HG03469 (cell line): ENCODE data around the gene OAS2.
"Not testable (repeated sequence)": the region's sequence is repeated elsewhere in the genome, so short reads cannot be mapped to it uniquely, and the experiment has no call there.

Experiments used
- ATAC-seq: cut with Tn5 transposase; IDR thresholded peaks from one replicate; pipeline ENCODE4 v1.9.1; 2021; ENCODE audit warnings: mild to moderate bottlenecking, moderate library complexity, moderate number of reproducible peaks; ENCODE audit not compliant: unreplicated experiment

Gene OAS2

DNA sequence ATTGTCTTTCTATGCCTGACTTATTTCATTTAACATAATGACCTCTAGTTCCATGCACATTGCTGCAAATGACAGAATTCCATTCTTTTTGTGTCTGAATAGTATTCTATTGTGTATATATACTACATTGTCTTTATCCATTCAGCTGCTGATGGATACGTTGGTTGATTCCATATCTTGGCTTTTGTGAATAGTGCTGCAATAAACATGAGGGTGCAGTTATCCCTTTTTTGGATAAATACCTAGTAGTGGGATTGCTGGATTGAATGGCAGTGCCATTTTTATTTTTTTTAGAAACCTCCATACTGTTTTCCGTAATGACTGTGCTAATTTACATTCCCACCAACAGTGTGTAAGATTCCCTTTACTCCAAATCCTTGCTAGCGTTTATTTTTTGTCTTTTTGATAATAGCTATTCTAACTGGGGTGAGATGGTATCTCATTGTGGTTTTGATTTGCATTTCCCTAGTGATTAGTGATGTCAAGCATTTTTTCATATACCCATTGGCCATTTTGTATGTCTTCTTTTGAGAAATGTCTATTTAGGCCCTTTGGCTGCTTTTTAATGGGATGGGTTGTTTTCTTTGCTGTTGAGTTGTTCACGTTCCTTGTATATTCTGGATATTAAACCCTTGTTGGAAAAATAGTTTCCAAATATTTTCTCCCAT lies 2.3 kb downstream of the OAS2 start:
- ATAC-seq = no peak

- ATAC-seq = no peak
Measured at GRCh38 chr12:112985642-112986290, 7.4 kb downstream of the OAS2 start.

DNA sequence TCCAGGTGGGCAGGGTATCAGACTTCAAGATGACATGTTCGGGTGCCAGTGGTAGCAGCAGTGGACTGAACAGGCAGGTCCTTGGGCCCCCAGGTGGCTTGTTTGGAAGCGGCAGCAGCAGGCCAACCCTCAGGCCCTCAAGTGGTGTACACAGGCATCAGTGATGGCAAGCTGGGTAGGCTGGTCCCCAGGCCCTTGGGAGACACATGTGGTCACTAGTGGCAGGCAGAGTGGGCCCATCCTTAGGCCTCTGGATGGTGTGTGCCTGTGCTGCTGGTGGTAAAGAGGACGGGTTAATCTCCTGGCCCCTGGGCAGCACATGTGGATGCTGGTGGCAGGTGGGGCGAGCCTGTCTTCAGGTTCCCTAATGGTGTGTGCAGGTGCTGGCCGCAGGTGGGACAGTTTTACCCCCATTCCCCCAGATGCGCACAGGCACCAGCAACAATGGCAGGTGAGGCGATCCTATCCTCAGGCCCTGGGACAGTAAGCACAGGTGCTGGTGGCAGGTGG lies 8.0 kb downstream of the OAS2 start:
- no peak for ATAC-seq

DNA sequence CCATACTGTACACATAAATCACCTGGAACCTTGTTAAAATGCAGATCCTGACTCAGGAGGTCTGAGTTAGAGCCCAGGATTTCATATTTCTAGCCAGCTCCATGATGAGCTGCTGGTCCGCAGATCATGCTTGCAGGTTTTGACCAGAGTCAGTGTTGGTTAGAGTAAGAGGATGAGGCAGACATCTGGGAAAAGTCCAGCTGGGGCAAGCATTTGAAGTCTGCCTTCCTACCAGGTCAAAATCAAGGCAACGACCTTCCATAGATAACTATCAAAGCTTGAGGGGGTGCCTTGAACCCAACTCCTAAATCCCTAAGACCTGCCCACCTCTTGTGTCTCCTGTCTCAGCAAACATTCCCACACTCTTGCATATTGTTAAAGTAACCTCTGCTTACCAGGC lies 9.2 kb downstream of the OAS2 start:
- ATAC-seq = no peak

DNA sequence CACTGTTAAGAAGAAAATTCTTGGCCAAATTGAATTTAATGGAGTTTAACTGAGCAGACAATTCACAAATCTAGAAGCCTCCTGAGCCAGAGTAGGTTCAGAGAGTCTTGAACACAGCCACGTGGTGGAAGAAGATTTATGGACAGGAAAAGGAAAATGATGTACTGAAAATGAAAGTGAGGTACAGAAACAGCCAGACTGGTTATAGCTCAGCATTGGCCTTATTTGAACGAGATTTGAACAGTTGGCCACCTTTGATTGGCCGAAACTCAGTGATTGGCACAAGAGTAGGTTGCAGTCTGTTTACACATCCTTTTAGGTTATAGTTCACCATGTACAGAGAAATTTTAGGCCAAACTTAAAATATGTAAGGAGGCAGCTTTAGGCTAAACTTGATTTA lies 9.9 kb downstream of the OAS2 start:
- ATAC-seq = no peak

- ATAC-seq = not testable (repeated sequence)
Measured at GRCh38 chr12:112988823-112989385, 10.6 kb downstream of the OAS2 start.

GRCh38 chr12:112989806-112990205 lies 11.5 kb downstream of the OAS2 start:
- no peak for ATAC-seq

DNA sequence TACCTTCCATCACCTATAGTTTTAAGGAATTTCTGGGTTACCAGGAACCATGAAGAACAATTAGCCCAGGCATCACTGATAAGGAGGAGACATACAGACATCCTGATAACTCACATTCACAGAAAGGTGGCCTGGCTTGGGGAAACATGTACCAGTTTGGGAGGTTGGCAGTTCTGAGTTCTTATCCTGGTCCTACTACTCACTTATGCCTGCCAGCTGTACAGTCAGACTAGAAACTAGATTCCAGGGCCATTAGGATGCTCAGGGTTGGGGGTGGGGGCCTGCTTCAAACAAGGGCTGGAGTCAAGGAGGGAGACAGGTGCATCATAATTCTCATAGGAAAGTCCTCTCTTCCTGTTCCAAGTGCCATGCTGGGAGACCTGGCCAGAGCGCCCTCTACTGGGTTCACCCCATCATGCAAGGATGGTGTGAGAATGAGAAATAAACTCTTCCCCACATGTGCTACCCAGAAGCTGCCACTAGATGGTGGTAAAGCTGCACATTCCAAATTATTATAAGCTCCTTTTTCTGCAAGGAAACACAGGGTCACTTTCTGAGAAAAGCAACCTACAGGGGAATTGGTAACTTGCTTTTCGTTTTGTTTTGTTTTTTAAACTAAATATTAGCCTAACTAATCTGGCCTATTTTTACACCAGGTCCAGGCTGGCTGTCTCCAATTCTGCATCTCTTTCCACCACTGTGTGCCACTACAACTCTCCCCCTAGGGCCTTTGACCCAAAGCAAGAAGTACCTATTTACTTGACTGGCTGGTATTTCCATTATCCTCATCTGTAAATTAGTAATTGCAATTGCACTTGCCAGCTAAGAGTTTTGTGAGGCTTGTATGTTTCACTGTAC lies 14.5 kb downstream of the OAS2 start:
- ATAC-seq = no peak

DNA sequence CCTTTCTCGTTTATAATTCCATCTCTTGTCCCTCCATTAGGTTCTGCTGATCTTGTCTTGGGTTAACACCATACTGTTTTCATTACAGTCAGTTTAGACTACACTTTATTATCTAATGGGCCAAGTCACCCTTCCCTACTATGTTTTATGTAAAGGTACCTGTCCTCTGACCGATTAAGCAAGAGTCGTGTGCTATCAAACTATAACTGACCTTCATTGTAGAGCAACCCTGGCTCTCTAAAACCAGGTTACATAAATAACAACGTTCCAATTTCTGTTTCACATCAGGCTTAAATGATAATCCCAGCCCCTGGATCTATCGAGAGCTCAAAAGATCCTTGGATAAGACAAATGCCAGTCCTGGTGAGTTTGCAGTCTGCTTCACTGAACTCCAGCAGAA lies 16.7 kb downstream of the OAS2 start:
- no peak for ATAC-seq

DNA sequence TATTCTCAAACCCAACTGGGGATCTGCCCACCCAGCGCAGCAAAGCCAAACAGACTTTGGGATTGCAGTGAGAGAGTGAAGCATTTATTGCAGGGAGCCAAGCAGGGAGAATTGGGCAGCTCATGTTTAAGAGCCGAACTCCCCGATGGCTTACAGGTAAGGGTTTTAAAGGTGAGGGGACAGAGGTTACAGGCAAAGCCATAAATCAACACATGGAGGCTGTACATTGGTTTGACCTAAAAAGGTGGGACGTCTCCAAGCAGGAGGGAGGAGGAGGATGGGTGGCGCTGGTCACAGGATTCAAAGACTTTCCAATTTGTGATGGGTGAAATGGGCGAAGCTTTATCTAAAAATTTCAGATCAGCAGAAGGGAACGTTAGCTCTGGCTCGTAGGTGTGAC lies 18.2 kb downstream of the OAS2 start:
- no peak for ATAC-seq

- no peak for ATAC-seq
Measured at GRCh38 chr12:112997506-112997905, 19.2 kb downstream of the OAS2 start.

GRCh38 chr12:112998987-112999767 lies 20.9 kb downstream of the OAS2 start:
- no peak for ATAC-seq

DNA sequence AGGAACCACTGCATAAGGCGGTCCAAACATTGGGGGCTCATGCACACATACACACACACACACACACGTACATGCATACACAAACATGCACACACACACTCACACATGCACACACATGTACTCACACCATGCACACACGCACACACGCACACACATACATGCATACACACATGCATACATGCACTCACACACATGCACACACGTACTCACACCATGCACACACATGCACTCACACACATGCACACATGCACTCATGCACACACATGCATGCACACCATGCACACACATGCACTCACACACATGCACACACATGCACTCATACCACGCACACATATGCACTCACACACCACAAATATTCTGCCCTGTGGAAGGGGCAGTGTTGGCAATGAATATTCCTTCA lies 22.1 kb downstream of the OAS2 start:
- ATAC-seq = no peak

DNA sequence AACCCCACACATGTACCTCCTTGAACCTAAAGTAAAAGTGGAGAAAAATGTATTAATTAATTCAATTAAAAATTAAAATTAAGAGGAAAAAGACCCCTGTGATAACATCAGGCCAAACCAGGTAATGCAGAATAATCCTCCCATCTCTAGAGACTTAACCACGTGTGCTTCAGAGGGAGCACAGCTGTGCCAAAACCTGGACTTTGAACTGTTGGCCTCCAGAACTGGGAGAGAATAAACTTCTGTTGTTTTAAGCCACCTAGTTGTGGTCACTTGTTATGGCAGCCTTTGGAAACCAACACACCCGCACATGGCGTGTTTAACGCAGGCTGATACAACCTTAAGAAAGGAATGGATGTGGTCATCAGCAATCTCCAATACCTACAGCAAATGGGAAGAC lies 23.8 kb downstream of the OAS2 start:
- ATAC-seq = no peak

- ATAC-seq = no peak
Measured at GRCh38 chr12:113002676-113003075, 24.4 kb downstream of the OAS2 start.

DNA sequence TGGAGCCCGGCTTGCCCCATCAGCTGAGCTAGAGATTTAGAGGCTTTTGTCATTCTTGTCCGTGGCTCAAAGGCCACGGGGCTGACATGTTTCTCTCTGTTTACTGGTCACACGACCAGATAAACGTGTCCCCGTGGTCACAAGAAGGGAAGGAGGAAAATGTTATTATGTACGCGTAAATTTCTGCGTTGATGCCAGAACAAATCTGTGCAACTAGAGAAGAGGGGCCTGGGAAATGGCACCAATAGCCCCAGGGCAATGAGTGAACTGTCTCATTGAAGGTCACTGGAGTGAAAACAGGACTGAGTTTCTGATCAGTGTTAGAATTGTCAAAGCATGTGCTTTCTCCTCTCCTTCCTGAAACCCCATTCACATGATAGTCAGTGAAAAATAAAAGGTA lies 25.3 kb downstream of the OAS2 start:
- ATAC-seq = no peak

- no peak for ATAC-seq
Measured at GRCh38 chr12:113005762-113006161, 27.4 kb downstream of the OAS2 start.

DNA sequence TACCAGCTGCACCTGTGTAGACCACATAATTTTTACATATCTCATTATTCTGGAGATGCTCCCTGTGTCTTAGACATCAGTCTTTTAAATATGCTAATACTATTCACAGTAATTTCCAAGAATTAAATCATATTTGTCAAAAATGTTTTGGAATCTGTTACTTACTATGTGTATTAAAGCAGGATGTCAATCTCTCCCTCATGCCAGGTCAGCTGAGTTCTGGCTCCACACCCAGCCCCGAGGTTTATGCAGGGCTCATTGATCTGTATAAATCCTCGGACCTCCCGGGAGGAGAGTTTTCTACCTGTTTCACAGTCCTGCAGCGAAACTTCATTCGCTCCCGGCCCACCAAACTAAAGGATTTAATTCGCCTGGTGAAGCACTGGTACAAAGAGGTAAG lies 27.9 kb downstream of the OAS2 start:
- ATAC-seq = no peak

GRCh38 chr12:113006641-113007040 lies 28.3 kb downstream of the OAS2 start:
- no peak for ATAC-seq

DNA sequence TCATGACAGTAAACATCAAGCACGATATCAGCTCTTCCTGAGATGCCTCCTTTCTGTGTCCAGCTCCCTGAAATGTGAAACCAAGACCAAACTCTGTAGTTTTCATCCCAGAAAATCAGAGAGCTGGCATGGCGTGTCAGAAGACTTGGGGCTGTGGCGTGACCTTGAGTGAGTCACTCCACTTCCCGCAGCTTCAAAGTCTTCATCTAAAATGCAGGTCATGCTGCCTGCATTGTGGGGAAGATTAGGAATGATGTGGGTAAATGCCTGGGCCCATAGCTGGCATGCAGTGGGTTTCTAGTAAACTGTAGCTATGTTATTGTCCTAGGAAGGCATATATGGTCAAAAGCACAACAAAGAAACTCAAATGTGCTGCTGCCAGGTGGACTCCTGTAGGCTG lies 28.8 kb downstream of the OAS2 start:
- ATAC-seq = no peak

- ATAC-seq = no peak
Measured at GRCh38 chr12:113010701-113011100, 32.4 kb downstream of the OAS2 start.
